CD1c-positive myeloid dendritic cell (primary cell): ENCODE results near the gene GPR84.

Experiments
- DNase-seq: peaks from one replicate; pipeline ENCODE4 v3.0.0-alpha.2; 2016; ENCODE audit errors: extremely low spot score

GPR84 gene

DNA sequence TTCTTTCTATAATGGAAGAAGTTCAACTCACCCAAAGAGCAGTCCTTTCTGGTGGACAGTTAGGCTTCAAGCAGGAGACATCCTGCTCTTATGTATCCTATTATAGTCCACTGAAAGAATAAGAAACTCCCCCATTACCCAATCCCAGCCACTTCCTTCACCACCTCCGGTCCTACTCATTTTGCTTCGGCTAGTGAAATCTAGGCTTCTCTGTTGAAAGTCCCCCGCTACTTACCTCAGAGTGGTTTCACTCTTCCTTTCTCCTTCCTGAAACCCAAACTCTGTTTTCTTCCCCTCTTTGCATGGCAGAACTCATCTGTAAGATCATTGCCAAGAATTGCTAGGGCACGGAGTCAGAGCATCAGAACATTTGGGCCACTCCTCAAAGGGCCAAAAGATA is at the start of gene GPR84:
Gene GPR84, minus strand, starts transcription at position 74 of the 400 bp plus-strand sequence. CDS start 635 bp downstream, outside the sequence.
- DNase-seq = peak; percentile 84

DNA sequence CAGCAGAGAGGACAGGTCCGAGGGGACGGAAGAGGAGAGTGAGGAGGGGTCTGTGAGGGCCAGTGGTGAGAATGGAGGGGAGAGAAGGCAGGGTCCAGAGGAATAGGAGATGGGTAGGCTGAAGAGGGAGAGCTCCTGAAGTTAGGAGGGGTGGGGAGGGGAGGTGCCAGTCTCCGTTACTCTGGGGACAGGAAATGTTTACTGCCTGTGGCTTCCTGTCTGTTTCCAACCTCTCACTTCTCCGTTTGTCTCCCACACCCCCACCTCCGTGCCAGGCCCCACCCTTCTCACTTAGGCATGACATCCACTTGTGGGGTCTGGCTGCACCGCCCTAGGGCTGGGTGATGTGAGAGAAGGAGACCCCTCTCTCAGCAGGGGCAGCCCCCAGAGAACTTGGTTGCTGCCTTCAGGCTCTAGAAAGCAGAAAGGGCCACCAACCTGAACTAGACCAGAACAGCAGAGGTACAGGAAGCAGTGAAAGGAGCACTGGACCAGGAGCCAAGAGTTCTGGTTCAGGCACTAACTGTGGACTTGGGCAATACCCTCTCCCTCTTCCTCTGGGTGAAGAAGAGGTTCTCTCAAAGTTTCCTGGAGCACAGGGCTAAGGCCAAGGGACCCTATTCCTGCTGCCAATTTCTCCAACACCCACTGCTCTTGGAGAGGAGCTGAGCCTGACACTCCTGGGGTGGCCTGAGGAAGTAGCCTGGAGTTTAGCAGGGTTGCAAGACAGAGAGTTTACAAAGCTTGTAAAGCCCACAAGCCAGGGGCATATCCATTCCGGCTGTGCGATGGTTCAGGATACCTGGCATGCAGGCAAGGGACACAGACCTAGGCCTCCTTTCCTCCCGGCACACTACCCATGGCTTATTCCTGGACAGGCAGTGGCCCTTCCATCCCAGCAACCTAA is 49.3 kb upstream of the GPR84 start:
- DNase-seq = peak; percentile 88

DNA sequence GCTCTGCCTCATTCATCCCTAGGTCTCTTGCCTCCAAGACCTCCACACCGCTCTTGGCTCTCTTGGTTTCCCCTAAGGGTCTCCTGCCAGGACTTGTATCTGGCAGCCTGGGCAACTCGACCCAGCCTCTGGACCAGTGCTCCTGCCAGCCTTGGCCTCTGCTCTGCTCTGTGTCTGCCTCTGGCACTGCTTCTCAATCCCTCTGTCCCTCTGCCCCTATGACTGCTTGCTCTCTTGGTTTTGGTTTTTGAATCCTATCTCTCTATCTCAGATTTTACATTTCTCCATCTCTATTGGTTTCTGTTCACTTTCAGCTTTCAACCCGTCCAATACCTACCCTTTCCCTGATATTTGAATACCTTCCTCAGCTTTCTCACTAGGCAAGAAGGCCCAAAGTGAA is 48.5 kb upstream of the GPR84 start:
- DNase-seq = no peak

GRCh38 chr12:54412348-54412747 is 48.1 kb upstream of the GPR84 start:
- DNase-seq = peak; percentile 31

- DNase-seq = peak; percentile 97
These were observed 47.3 kb upstream of the GPR84 start for GRCh38 chr12:54411391-54412241.

DNA sequence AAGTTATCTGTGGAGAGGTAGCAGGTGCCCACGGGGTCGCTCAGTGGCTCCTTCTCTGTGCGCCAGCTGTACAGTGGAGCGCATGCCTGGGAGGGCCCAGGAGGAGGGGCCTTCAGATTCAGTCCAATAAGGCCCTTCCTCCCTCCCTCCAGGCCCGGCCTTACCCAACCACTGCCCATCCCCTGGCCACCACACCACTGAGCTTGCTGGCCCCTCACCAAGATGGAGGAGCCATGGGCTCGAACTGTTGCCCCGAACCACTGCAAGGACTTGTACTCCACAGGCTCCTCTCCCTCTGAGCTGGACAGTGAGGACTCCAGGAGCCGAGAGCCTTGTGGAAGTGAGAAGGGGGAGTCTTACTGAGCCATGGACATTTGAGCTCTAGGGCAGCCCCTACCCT is 45.0 kb upstream of the GPR84 start:
- DNase-seq = no peak

GRCh38 chr12:54407183-54407905 is 43.1 kb upstream of the GPR84 start:
- DNase-seq = peak; percentile 83

DNA sequence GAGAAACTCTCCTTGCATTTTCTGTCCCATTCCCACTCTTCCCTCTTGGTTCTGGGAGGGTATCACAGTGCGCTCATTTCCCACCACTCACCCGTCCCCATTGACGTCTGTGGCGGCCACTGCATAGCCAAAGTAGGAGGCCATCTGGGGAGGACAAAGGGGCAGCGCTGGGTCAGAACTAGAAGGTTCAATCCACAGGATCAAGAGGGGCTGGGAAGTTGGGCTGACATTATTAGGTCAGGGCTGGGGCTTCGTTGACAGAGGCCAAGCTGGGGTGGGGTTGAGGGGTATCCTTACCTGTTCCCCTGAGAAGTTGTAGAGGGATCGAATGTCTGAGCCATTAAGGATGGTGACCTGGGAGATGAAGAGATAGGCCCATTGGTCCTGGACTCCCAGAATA is 41.3 kb upstream of the GPR84 start:
- DNase-seq = no peak

- no peak for DNase-seq
These were observed 40.8 kb upstream of the GPR84 start for GRCh38 chr12:54405106-54405505.

- DNase-seq = peak; percentile 82
These were observed 40.0 kb upstream of the GPR84 start for GRCh38 chr12:54404061-54405004.

DNA sequence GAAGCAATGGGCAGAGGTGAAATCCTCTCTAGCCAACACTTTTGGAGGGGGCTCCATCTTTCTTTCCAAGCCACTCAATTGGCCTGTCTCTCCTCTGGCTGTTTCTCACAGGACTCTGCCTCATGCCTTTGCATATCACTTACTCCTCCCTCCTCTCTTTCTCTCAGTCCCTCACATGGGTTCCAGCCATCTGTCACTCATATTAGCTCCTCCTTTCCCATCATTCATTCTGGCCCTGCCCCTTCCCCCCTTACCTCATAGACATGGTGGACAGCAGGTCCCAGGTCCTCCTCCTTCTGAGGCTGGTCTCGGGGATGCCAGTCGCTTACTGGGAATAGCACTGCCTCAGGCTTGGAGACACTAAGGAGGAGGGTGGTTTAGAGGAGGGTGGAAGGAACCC is 36.8 kb upstream of the GPR84 start:
- no peak for DNase-seq

- peak; percentile 92 for DNase-seq
These were observed 34.9 kb upstream of the GPR84 start for GRCh38 chr12:54398995-54399793.

DNA sequence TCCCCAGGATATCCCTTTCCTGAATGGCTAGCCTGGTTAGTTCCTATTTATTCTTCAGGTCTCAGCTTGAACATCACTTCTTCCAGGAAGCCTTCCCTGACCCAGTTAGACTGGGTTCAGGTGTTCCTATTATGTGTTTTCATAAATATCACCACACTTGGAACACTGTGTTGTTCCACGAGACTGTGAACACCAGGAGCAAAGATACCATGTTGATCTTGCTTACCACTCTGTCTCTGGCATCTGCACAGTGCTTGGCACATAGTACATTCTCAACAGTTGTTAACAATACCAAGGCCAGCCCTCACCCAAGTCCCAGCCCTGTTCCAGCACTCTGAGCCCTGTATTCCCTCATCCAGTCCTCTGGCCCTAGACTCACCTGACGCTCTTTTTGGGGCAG is 33.9 kb upstream of the GPR84 start:
- no peak for DNase-seq

DNA sequence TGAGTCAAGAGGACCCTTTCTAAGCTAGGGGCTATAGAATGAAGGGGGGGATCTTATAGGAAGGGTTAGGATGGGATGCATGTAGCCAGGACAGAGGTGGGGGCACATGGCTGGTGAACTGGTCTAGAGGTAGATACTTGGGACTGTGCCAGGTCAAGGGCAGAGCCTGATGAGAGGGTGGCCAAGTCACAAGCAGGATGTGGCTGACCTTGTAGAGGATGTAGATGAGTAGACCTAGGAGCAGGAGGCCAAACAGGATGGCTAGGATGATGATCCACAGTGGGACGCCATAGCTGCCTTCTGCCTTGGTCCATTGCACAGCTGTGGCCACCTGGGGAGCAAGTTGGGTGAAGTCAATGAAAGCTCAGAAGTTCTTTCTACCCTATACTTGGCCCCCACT is 32.9 kb upstream of the GPR84 start:
- DNase-seq = no peak

GRCh38 chr12:54395545-54395944 is 31.3 kb upstream of the GPR84 start:
- no peak for DNase-seq

DNA sequence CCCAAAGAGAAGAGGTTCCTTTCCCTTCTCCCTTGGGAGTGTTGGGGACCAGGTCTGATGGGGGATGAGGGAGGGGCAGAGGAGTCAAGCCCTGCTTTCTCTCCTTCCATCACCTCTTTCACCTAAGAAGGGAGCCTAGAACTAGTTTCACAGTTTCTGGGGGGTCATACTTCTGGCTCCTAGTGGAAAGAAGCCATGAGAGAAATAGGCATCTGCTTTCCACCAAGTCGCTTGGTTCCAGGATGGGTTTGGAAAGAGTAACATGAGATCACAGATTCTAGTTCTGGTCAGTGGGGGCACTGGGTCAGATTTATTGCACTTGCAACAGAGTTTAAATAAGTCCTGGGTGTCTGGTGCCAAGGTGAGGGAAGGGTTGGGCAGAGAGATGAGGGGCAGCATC is 30.7 kb upstream of the GPR84 start:
- DNase-seq = no peak

- peak; percentile 84 for DNase-seq
These were observed 30.0 kb upstream of the GPR84 start for GRCh38 chr12:54394281-54394719.

DNA sequence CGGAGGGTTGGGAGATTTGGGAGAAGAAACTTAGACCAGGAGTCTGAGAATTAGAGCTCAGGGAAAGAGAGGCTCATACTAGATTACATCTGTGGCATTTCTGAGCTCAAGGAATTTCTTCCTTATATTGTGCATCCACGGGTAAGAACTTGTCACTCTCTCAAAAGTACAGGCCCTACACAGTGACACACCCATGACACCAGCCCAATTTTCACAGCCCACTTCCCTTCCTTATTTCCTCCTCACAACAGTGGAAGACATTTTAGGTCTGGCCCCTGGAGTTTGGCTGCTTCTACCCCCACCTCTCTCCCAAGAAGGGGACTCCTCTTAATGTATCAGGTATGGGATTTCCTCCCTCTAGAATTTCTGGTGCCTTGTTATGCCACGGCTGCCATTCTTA is 29.5 kb upstream of the GPR84 start:
- DNase-seq = peak; percentile 78

DNA sequence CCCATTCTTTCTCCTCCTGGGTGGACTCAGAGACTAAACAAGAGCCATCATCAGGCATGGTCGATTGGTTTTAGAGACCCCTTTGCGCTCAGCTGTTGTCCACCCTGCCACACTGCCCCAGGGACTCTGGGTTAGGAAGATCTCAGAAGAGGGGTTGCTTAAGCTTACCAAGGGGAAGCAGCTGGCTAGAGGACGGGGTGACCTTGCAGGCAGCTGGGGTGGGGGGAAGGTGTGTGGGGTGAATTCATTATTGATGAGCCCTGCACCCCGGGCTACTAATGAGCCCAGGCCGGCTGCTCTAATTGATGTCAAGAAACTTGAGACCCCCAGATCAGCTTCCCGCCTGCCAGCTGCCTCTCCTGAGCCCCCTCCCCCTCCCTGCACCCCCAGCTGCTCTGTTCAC is 28.9 kb upstream of the GPR84 start:
- DNase-seq = no peak
